MCF 10A (cell line): Measurements from ENCODE around the gene LGALS8. TPM values are rescaled to one million over a fixed set of nuclear protein-coding genes. Genes with fewer than 3 reads are reported as not detected.

ENCODE experiments used
- BruUV-seq: library from RNA; stranded (reverse); fragments of 400-500 nt; replicated peaks from 2 replicates; lab custom pipeline; 2021; lab: Mats Ljungman, UMichigan
- CTCF ChIA-PET: fragments of 300-600 bp; sonication (Branson Sonifier 250); formaldehyde crosslinking; extraction: SDS; loops from one replicate; lab custom pipeline; 2021; ENCODE audit warnings: antibody characterized with exemption, inconsistent platforms; lab: Yijun Ruan, JAX
- POLR2A ChIA-PET: fragments of 300-600, 350-650 bp; sonication (Branson Sonifier 250); formaldehyde crosslinking; extraction: SDS; loops from one replicate; lab custom pipeline; 2020; ENCODE audit warnings: antibody characterized with exemption, inconsistent platforms; lab: Yijun Ruan, JAX
- DNase-seq: peaks from one replicate; pipeline ENCODE4 v3.0.0-alpha.2; 2018; ENCODE audit not compliant: unreplicated experiment
- H3K27ac Mint-ChIP-seq: one replicate; pipeline ENCODE4 v1.8.0; 2022; ENCODE audit warnings: mild to moderate bottlenecking, low read depth, mixed read lengths; ENCODE audit not compliant: unreplicated experiment
- H3K27me3 Mint-ChIP-seq: one replicate; pipeline ENCODE4 v1.8.0; 2022; ENCODE audit warnings: mixed read lengths; ENCODE audit not compliant: insufficient read depth, unreplicated experiment
- H3K36me3 Mint-ChIP-seq: one replicate; pipeline ENCODE4 v1.8.0; 2022; ENCODE audit warnings: mild to moderate bottlenecking, moderate library complexity, mixed read lengths; ENCODE audit not compliant: insufficient read depth, unreplicated experiment
- H3K4me1 Mint-ChIP-seq: one replicate; pipeline ENCODE4 v1.8.0; 2022; ENCODE audit warnings: mixed read lengths; ENCODE audit not compliant: insufficient read depth, unreplicated experiment
- H3K4me3 Mint-ChIP-seq: one replicate; pipeline ENCODE4 v1.8.0; 2022; ENCODE audit warnings: mild to moderate bottlenecking, moderate library complexity, mixed read lengths; ENCODE audit not compliant: unreplicated experiment
- H3K9me3 Mint-ChIP-seq: one replicate; pipeline ENCODE4 v1.8.0; 2022; ENCODE audit warnings: mixed read lengths; ENCODE audit not compliant: unreplicated experiment
- intact Hi-C: fragments of 100-400 bp; cut with micrococcal nuclease; formaldehyde crosslinking; loops from 2 replicates; pipeline ENCODE4 v1.14.1; 2022
- total RNA-seq: library from RNA; stranded (reverse); gene quantifications from 2 replicates; pipeline ENCODE4 v1.2.3, GENCODE V29; 2022
- TF ChIP-seq, protein P1 (sequence below): fragments of 200-600 bp; IDR thresholded peaks from one replicate; pipeline ENCODE4 v1.8.0; 2022; ENCODE audit warnings: antibody characterized with exemption, mild to moderate bottlenecking; ENCODE audit not compliant: unreplicated experiment

LGALS8 gene
- total RNA-seq, 1 experiment from 2014 or later, result 73.2 TPM

- Mint-ChIP-seq H3K4me3 (no peak overlapping the region), H3K36me3 (peaks cover 99% of the 10 kb centered on the region), H3K27ac (no peak overlapping the region), H3K4me1 (no peaks in the 10 kb centered on the region), H3K9me3 (no peaks in the 10 kb centered on the region), H3K27me3 (no peaks in the 10 kb centered on the region)
- POLR2A ChIA-PET, result interaction anchor here (0.7 to 2.9 kb wide), 5 partner anchors 11 to 32 kb away, joined by 3 to 14 read pairs (median 6); partner anchors contain the start of gene LGALS8
- TF ChIP-seq, protein P1, sequence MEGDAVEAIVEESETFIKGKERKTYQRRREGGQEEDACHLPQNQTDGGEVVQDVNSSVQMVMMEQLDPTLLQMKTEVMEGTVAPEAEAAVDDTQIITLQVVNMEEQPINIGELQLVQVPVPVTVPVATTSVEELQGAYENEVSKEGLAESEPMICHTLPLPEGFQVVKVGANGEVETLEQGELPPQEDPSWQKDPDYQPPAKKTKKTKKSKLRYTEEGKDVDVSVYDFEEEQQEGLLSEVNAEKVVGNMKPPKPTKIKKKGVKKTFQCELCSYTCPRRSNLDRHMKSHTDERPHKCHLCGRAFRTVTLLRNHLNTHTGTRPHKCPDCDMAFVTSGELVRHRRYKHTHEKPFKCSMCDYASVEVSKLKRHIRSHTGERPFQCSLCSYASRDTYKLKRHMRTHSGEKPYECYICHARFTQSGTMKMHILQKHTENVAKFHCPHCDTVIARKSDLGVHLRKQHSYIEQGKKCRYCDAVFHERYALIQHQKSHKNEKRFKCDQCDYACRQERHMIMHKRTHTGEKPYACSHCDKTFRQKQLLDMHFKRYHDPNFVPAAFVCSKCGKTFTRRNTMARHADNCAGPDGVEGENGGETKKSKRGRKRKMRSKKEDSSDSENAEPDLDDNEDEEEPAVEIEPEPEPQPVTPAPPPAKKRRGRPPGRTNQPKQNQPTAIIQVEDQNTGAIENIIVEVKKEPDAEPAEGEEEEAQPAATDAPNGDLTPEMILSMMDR, result no peak
- intact Hi-C loops, result no loop called here
- BruUV-seq, result no TSS peak
- CTCF ChIA-PET, result interaction anchor here (0.5 to 1.6 kb wide), 10 partner anchors 10 to 1132 kb away, joined by 3 to 7 read pairs (median 3); partner anchors contain the start of gene HEATR1
- DNase-seq, result no peak
These were observed 24.7 kb downstream of the LGALS8 start for GRCh38 chr1:236548452-236548851.

GRCh38 chr1:236550961-236551851, 27.4 kb downstream of the LGALS8 start:
- DNase-seq, result no peak
- Mint-ChIP-seq H3K36me3 (peaks cover 100% of the 10 kb centered on the region), H3K27ac (no peak overlapping the region), H3K4me1 (no peaks in the 10 kb centered on the region), H3K9me3 (no peaks in the 10 kb centered on the region), H3K4me3 (no peak overlapping the region), H3K27me3 (no peaks in the 10 kb centered on the region)
- BruUV-seq, result no TSS peak
- TF ChIP-seq, protein P1, result no peak
- CTCF ChIA-PET, result interaction anchor here (0.6 to 2.2 kb wide), 8 partner anchors 9 to 1032 kb away, joined by 3 to 7 read pairs (median 4); no protein-coding TSS in a partner anchor
- intact Hi-C loops, result no loop called here
- POLR2A ChIA-PET, result interaction anchor here (0.6 to 3.6 kb wide), 9 partner anchors 8 to 52 kb away, joined by 3 to 17 read pairs (median 4); no protein-coding TSS in a partner anchor

GRCh38 chr1:236552096-236552495, 28.3 kb downstream of the LGALS8 start:
- no peaks in the 10 kb centered on the region for H3K27me3 Mint-ChIP-seq
- CTCF ChIA-PET, result interaction anchor here (0.7 to 2.2 kb wide), 3 partner anchors 8 to 443 kb away, joined by 4 to 7 read pairs (median 6); no protein-coding TSS in a partner anchor
- TF ChIP-seq, protein P1, result no peak
- POLR2A ChIA-PET, result interaction anchor here (0.7 to 3.6 kb wide), 6 partner anchors 12 to 23 kb away, joined by 3 to 17 read pairs (median 4); no protein-coding TSS in a partner anchor
- H3K4me1 Mint-ChIP-seq, result no peaks in the 10 kb centered on the region
- no peak overlapping the region for H3K4me3 Mint-ChIP-seq
- intact Hi-C loops, result no loop called here
- no TSS peak for BruUV-seq
- peak overlapping the region; percentile 21 for H3K27ac Mint-ChIP-seq
- no peak for DNase-seq
- H3K9me3 Mint-ChIP-seq, result no peaks in the 10 kb centered on the region
- peaks cover 100% of the 10 kb centered on the region for H3K36me3 Mint-ChIP-seq

DNA sequence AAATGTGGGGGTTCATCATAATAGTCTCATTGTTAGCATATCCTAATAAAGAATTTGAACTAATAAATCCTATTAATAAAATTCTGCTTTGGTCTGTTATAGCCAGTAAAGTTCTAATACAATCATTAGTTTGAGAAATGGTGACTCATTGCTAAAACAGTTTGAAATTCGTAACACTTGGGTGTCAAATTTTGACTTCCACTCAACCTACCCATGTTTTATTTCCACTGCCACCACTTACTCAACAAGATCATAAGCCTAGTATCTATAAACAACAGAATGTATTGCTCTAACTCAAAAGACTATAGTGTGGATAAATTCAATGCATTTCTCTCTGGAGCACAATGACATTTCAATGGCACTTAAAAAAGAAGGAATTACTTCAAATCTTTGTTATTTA, 29.1 kb downstream of the LGALS8 start:
- Mint-ChIP-seq H3K27me3 (no peaks in the 10 kb centered on the region), H3K9me3 (no peaks in the 10 kb centered on the region), H3K4me3 (no peak overlapping the region), H3K4me1 (no peaks in the 10 kb centered on the region), H3K36me3 (peaks cover 100% of the 10 kb centered on the region), H3K27ac (peak overlapping the region; percentile 21)
- ChIA-PET CTCF (no interaction called here), POLR2A (interaction anchor here (0.9 to 3.6 kb wide), 3 partner anchors 11 to 22 kb away, joined by 3 to 17 read pairs (median 3); no protein-coding TSS in a partner anchor)
- TF ChIP-seq, protein P1, result no peak
- no peak for DNase-seq
- BruUV-seq, result no TSS peak
- intact Hi-C loops, result no loop called here
